Hepatocyte (in vitro differentiated cells): ENCODE data around the gene RHOT2. TPM values are rescaled to one million over a fixed set of nuclear protein-coding genes. Genes with fewer than 3 reads are reported as not detected.
A peak's percentile ranks its signal among the peaks of the same experiment; 100 is the strongest.

Experiments used
- DNase-seq: peaks from one replicate; pipeline ENCODE4 v3.0.0-alpha.2; 2016; ENCODE audit warnings: low spot score
- H2AFZ ChIP-seq: fragments of 200-600 bp; sonication (generic); 2 replicates; pipeline ENCODE4 v1.6.0; 2016; ENCODE audit warnings: antibody characterized with exemption, mild to moderate bottlenecking
- H3K27ac ChIP-seq: fragments of 200-600 bp; sonication (generic); 2 replicates; pipeline ENCODE4 v1.5.1; 2016; ENCODE audit warnings: mild to moderate bottlenecking
- H3K27me3 ChIP-seq: fragments of 200-600 bp; sonication (generic); 2 replicates; pipeline ENCODE4 v1.6.1; 2016
- H3K36me3 ChIP-seq: fragments of 200-600 bp; sonication (generic); replicated peaks from 2 replicates; pipeline ENCODE4 v1.5.1; 2016; ENCODE audit warnings: low read depth; ENCODE audit not compliant: insufficient read depth
- H3K4me1 ChIP-seq: fragments of 200-600 bp; sonication (generic); 2 replicates; pipeline ENCODE4 v1.5.1; 2016; ENCODE audit warnings: mild to moderate bottlenecking, moderate library complexity; ENCODE audit not compliant: insufficient read depth
- H3K4me2 ChIP-seq: fragments of 200-600 bp; sonication (generic); 2 replicates; pipeline ENCODE4 v1.6.0; 2016
- H3K4me3 ChIP-seq: fragments of 200-600 bp; sonication (generic); 2 replicates; pipeline ENCODE4 v1.5.1; 2016; ENCODE audit warnings: mild to moderate bottlenecking
- H3K79me2 ChIP-seq: fragments of 200-600 bp; sonication (generic); 2 replicates; pipeline ENCODE4 v1.6.0; 2017; ENCODE audit warnings: mild to moderate bottlenecking
- H3K9me2 ChIP-seq: fragments of 200-600 bp; sonication (generic); replicated peaks from 2 replicates; pipeline ENCODE4 v1.6.0; 2017; ENCODE audit warnings: mild to moderate bottlenecking; ENCODE audit not compliant: insufficient read depth
- H3K9me3 ChIP-seq: fragments of 200-600 bp; sonication (generic); 2 replicates; pipeline ENCODE4 v1.5.1; 2016; ENCODE audit warnings: low read depth, mild to moderate bottlenecking
- H4K20me1 ChIP-seq: fragments of 200-600 bp; sonication (generic); 2 replicates; pipeline ENCODE4 v1.6.0; 2016; ENCODE audit warnings: mild to moderate bottlenecking; ENCODE audit not compliant: insufficient read depth, poor library complexity, severe bottlenecking
- CTCF ChIP-seq: fragments of 200-600 bp; sonication (generic); IDR thresholded peaks from 2 replicates; pipeline ENCODE4 v1.5.1; 2016; ENCODE audit warnings: antibody characterized with exemption, mild to moderate bottlenecking; ENCODE audit not compliant: poor library complexity
- EZH2 ChIP-seq: fragments of 200-600 bp; sonication (generic); IDR thresholded peaks from 2 replicates; pipeline ENCODE4 v1.6.1; 2016; ENCODE audit warnings: antibody characterized with exemption, mild to moderate bottlenecking, borderline replicate concordance
- EZH2phosphoT487 ChIP-seq: fragments of 200-600 bp; sonication (generic); IDR thresholded peaks from one replicate; pipeline ENCODE4 v1.6.1; 2018; ENCODE audit warnings: antibody characterized with exemption, mild to moderate bottlenecking, low read depth, moderate library complexity; ENCODE audit not compliant: unreplicated experiment, severe bottlenecking
- WGBS: methylation state at CpG from one replicate; pipeline ENCODE4 v1.1.6; 2016; ENCODE audit warnings: low lambda C conversion rate; ENCODE audit errors: missing lambda C conversion rate; 5-methylcytosine and 5-hydroxymethylcytosine counted together
- polyA plus RNA-seq: library from polyadenylated mRNA; unstranded; fragments of >200 nt; fragmentation: Nextera tagmentation; extraction: Ambion mirVana; gene quantifications from 2 replicates; pipeline ENCODE4 v1.2.1, GENCODE V29; 2016
- total RNA-seq: library from RNA; depleted of rRNA; stranded (reverse); fragments of >200 nt; gene quantifications from 2 replicates; pipeline ENCODE4 v1.2.3, GENCODE V29; 2014

RHOT2 gene
- total and polyA plus RNA-seq, 2 experiments from 2014 or later, result 63.2 to 158 TPM

GRCh38 chr16:674214-674881 is 6.4 kb downstream of the RHOT2 start:
- no peaks in the 10 kb centered on the region for H3K36me3 ChIP-seq
- no peak overlapping the region for H3K27ac ChIP-seq
- H3K4me2 ChIP-seq, result no peak overlapping the region
- no peak overlapping the region for H3K4me3 ChIP-seq
- peaks cover 8% of the 10 kb centered on the region for H3K79me2 ChIP-seq
- H3K9me3 ChIP-seq, result no peaks in the 10 kb centered on the region
- WGBS, result 89% methylated on average over 20 of the region's 22 CpGs
- no peaks in the 10 kb centered on the region for H3K9me2 ChIP-seq
- H3K27me3 ChIP-seq, result no peaks in the 10 kb centered on the region
- no peaks in the 10 kb centered on the region for H4K20me1 ChIP-seq
- H2AFZ ChIP-seq, result no peak overlapping the region
- TF ChIP-seq EZH2phosphoT487 (no peak), EZH2 (no peak), CTCF (no peak)
- H3K4me1 ChIP-seq, result peaks cover 18% of the 10 kb centered on the region
- DNase-seq, result no peak

DNA sequence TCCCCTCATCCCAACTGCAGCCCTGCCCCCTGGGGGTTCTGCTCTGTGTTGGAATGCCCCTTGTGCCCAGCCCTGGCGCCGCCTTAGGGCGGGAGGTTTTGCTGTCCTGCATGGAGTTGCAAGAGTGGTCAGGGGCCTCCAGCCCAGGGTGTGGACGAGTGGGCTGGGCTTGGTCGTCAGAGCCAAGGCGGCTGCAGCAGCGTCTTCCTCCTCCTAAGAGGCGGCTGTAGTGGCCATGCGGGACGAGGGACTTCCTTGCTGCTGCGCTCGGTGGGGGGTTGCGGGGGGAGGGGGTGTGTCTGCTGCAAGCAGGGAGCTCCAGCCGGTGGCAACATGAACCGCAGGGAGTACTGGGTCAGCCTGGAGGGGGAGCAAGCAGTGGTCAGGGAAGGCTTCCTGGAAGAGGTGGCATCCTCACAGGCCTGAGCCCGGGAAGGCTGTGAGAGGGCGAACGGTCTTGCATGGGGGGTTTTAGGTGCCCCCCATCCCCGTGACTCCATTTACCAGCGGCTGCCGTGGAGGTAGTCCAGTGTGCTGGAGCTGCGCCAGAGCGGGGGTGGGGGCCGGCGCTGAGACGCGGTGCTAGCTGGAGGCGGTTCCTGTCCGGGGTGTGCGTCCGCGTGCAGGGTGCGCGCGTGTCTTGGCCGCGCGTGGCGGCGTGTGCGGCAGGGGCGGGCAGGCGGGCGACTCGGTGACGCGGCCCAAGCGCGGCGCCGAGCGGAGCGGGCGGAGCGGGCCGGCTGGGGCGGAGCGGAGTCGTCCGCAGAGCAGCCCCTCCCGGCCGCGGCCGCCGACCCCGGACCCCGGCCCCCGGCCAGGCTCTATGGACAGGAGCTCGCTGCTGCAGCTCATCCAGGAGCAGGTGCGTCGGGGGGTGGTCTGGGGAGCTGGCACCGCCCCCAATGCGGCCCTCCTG is 7.3 kb downstream of the RHOT2 start, which contains the start of gene RHBDL1:
TSS of gene RHBDL1 (plus strand) at position 704 of the 916 bp plus-strand sequence. CDS start at position 824, 120 bp downstream.
- H2AFZ ChIP-seq, result no peak within 1 kb of the TSS

GRCh38 chr16:675884-676564 is 8.1 kb downstream of the RHOT2 start:
- no peak for TF ChIP-seq EZH2
- TF ChIP-seq EZH2phosphoT487, result no peak
- no peak for TF ChIP-seq CTCF
- WGBS, result 67% methylated on average over 19 of the region's 25 CpGs
- peak; percentile 53 for DNase-seq

More for the DNA sequence above, 7.3 kb downstream of the RHOT2 start, which contains the start of gene RHBDL1:
- WGBS, result 11% methylated on average over 37 of the region's 73 CpGs
- TF ChIP-seq CTCF (no peak), EZH2 (no peak), EZH2phosphoT487 (no peak)
- H3K4me1 ChIP-seq, result peaks cover 20% of the 10 kb centered on the region
- no peaks in the 10 kb centered on the region for H3K9me2 ChIP-seq
- no peak within 1 kb of the TSS for H3K27ac ChIP-seq
- H3K36me3 ChIP-seq, result no peaks in the 10 kb centered on the region
- H3K79me2 ChIP-seq, result no peaks in the 10 kb centered on the region
- peak within 1 kb of the TSS; percentile 94 for H3K4me2 ChIP-seq
- H3K9me3 ChIP-seq, result no peaks in the 10 kb centered on the region
- DNase-seq, result peak; percentile 56
- peak within 1 kb of the TSS; percentile 36 for H3K4me3 ChIP-seq
- no peaks in the 10 kb centered on the region for H4K20me1 ChIP-seq
- no peaks in the 10 kb centered on the region for H3K27me3 ChIP-seq

More at GRCh38 chr16:675884-676564, 8.1 kb downstream of the RHOT2 start:
- Histone ChIP-seq H3K4me2 (peak overlapping the region; percentile 94), H3K27me3 (no peaks in the 10 kb centered on the region), H3K4me3 (no peak overlapping the region), H2AFZ (no peak overlapping the region), H3K79me2 (peaks cover 4% of the 10 kb centered on the region), H4K20me1 (peaks cover 5% of the 10 kb centered on the region), H3K9me3 (no peaks in the 10 kb centered on the region), H3K9me2 (no peaks in the 10 kb centered on the region), H3K27ac (no peak overlapping the region), H3K4me1 (peaks cover 22% of the 10 kb centered on the region), H3K36me3 (no peaks in the 10 kb centered on the region)
